WTC11 (cell line): Measurements from ENCODE around the gene UBL5.
"Not testable (repeated sequence)": the region's sequence is repeated elsewhere in the genome, so short reads cannot be mapped to it uniquely, and the experiment has no call there.

ENCODE experiments used
- CREB1 ChIP-seq: sonication (generic); formaldehyde crosslinking; IDR thresholded peaks from 2 replicates; pipeline ENCODE4 v1.8.0; 2023; ENCODE audit warnings: mild to moderate bottlenecking, missing genetic modification reagents
- FOXP4 ChIP-seq: sonication (generic); formaldehyde crosslinking; IDR thresholded peaks from 2 replicates; pipeline ENCODE4 v1.8.0; 2022; ENCODE audit warnings: mild to moderate bottlenecking, missing genetic modification reagents
- MLX ChIP-seq: sonication (generic); formaldehyde crosslinking; IDR thresholded peaks from 2 replicates; pipeline ENCODE4 v1.8.1; 2023; ENCODE audit warnings: mild to moderate bottlenecking, missing genetic modification reagents, moderate library complexity
- ZNF317 ChIP-seq: sonication (generic); formaldehyde crosslinking; IDR thresholded peaks from 2 replicates; pipeline ENCODE4 v1.8.1; 2023; ENCODE audit warnings: low read depth, mild to moderate bottlenecking, moderate library complexity, missing genetic modification reagents, borderline replicate concordance
- TF ChIP-seq, protein P1 (sequence below): fragments of 200-600 bp; IDR thresholded peaks from 2 replicates; pipeline ENCODE4 v1.8.0; 2022; ENCODE audit warnings: antibody characterized with exemption
- TF ChIP-seq, protein P2 (sequence below): sonication (generic); formaldehyde crosslinking; IDR thresholded peaks from 2 replicates; pipeline ENCODE4 v1.8.0; 2022; ENCODE audit warnings: mild to moderate bottlenecking, missing genetic modification reagents
- TF ChIP-seq, protein P3 (sequence below): sonication (generic); formaldehyde crosslinking; IDR thresholded peaks from 2 replicates; pipeline ENCODE4 v1.8.1; 2022; ENCODE audit warnings: low read depth, missing genetic modification reagents, borderline replicate concordance

DNA sequence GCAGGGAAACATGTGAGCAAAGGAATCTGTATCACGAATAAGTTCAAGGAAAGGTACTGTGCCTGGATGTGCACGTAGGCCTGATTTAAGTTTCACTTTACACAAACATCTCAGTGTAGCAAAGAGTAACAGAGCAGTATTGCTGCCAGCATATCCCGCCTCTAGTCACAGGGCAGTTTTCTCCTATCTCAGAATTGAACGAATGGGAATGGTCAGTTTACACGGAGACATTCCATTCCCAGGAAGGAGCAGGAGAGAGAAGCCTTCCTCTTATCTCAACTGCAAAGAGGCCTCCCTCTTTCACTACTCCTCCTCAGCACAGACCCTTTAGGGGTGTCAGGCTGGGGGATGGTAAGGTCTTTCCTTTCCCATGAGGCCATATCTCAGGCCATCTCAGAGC lies 38.1 kb upstream of the UBL5 start:
- TF ChIP-seq CREB1, MLX, FOXP4, ZNF317 (CRISPR knock-in tag): not testable (repeated sequence)
- TF ChIP-seq, protein P1, sequence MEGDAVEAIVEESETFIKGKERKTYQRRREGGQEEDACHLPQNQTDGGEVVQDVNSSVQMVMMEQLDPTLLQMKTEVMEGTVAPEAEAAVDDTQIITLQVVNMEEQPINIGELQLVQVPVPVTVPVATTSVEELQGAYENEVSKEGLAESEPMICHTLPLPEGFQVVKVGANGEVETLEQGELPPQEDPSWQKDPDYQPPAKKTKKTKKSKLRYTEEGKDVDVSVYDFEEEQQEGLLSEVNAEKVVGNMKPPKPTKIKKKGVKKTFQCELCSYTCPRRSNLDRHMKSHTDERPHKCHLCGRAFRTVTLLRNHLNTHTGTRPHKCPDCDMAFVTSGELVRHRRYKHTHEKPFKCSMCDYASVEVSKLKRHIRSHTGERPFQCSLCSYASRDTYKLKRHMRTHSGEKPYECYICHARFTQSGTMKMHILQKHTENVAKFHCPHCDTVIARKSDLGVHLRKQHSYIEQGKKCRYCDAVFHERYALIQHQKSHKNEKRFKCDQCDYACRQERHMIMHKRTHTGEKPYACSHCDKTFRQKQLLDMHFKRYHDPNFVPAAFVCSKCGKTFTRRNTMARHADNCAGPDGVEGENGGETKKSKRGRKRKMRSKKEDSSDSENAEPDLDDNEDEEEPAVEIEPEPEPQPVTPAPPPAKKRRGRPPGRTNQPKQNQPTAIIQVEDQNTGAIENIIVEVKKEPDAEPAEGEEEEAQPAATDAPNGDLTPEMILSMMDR, result not testable (repeated sequence)
- TF ChIP-seq, protein P2, sequence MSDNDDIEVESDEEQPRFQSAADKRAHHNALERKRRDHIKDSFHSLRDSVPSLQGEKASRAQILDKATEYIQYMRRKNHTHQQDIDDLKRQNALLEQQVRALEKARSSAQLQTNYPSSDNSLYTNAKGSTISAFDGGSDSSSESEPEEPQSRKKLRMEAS (CRISPR knock-in tag), result not testable (repeated sequence)
- TF ChIP-seq, protein P3, sequence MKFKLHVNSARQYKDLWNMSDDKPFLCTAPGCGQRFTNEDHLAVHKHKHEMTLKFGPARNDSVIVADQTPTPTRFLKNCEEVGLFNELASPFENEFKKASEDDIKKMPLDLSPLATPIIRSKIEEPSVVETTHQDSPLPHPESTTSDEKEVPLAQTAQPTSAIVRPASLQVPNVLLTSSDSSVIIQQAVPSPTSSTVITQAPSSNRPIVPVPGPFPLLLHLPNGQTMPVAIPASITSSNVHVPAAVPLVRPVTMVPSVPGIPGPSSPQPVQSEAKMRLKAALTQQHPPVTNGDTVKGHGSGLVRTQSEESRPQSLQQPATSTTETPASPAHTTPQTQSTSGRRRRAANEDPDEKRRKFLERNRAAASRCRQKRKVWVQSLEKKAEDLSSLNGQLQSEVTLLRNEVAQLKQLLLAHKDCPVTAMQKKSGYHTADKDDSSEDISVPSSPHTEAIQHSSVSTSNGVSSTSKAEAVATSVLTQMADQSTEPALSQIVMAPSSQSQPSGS (CRISPR knock-in tag), result not testable (repeated sequence)
